Measurements from ENCODE around the gene OR6J1.
"Not testable (repeated sequence)": the region's sequence is repeated elsewhere in the genome, so short reads cannot be mapped to it uniquely, and the experiment has no call there.

GRCh38 chr14:22677551-22677950 is 33.4 kb upstream of the OR6J1 start:
- TF ChIP-seq, protein P1, sequence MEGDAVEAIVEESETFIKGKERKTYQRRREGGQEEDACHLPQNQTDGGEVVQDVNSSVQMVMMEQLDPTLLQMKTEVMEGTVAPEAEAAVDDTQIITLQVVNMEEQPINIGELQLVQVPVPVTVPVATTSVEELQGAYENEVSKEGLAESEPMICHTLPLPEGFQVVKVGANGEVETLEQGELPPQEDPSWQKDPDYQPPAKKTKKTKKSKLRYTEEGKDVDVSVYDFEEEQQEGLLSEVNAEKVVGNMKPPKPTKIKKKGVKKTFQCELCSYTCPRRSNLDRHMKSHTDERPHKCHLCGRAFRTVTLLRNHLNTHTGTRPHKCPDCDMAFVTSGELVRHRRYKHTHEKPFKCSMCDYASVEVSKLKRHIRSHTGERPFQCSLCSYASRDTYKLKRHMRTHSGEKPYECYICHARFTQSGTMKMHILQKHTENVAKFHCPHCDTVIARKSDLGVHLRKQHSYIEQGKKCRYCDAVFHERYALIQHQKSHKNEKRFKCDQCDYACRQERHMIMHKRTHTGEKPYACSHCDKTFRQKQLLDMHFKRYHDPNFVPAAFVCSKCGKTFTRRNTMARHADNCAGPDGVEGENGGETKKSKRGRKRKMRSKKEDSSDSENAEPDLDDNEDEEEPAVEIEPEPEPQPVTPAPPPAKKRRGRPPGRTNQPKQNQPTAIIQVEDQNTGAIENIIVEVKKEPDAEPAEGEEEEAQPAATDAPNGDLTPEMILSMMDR (IDR thresholded peaks at IDR 0.05) = not testable (repeated sequence)
- TF ChIP-seq POLR2AphosphoS5 (IDR thresholded peaks at IDR 0.05; ENCODE audit: insufficient read depth in 1 of 2, low read depth in 1 of 2); POLR2A (IDR thresholded peaks at IDR 0.05): not testable (repeated sequence)

Measured in vagina (tissue), 2 donors.